Ectodermal cell (in vitro differentiated cells): ENCODE measurements around the gene TNFRSF4.

Experiments
- H3K27ac ChIP-seq: 2 replicates; pipeline ENCODE4 v1.7.0; 2013; ENCODE audit warnings: mild to moderate bottlenecking, low read depth, low read length; ENCODE audit not compliant: insufficient read depth, poor library complexity, severe bottlenecking
- H3K27me3 ChIP-seq: 2 replicates; pipeline ENCODE4 v1.7.0; 2013; ENCODE audit warnings: mild to moderate bottlenecking, low read length; ENCODE audit not compliant: insufficient read depth, control insufficient read depth, poor library complexity, severe bottlenecking
- H3K36me3 ChIP-seq: one replicate; pipeline ENCODE4 v1.7.0; 2013; ENCODE audit warnings: low read length; ENCODE audit not compliant: control insufficient read depth, insufficient read depth
- H3K4me1 ChIP-seq: one replicate; pipeline ENCODE4 v1.7.0; 2013; ENCODE audit warnings: low read length; ENCODE audit not compliant: control insufficient read depth, insufficient read depth
- H3K4me3 ChIP-seq: 2 replicates; pipeline ENCODE4 v1.7.0; 2013; ENCODE audit warnings: low read depth, low read length, control low read depth; ENCODE audit not compliant: insufficient read depth
- H3K9me3 ChIP-seq: 2 replicates; pipeline ENCODE4 v1.7.0; 2013; ENCODE audit warnings: mild to moderate bottlenecking, low read length, moderate library complexity; ENCODE audit not compliant: control insufficient read depth
- WGBS, 2 experiments: methylation state at CpG; one replicate each; pipeline ENCODE4 v1.1.7; 2013; ENCODE audit warnings: missing lambda C conversion rate in 2 of 2; 5-methylcytosine and 5-hydroxymethylcytosine counted together

TNFRSF4 gene

DNA sequence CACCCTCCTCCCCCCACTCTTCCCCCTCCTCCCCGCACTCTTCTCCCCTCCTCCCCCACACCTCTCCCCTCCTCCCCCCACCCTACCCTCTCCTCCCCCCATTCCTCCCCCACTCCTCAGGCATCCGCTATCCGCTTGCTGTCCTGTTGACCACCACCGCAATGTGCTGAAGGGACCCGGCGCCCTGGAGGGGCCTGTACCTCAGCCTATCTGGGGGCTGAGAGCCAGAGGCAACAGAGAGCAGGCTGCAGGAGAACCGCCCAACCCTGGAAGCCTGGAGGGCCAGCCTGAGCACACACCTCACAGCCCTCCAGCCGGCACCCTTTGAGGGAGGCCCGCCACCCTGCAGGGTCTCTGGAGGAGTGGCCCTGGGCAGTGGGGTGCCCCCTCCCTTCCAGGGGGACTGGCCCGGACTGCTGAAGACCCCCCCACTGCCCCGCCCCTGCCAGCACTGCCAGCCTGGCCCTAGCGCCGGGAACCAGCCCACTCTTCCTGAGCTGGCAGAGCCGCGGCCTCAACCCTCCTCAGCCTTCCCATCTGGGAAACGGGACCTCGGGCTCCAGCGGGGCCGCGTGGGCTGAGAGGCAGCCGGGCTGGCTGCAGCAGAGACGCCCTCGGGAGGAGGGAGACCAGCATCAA, 31.3 kb upstream of the TNFRSF4 start:
- Histone ChIP-seq H3K27ac (no peak overlapping the region), H3K27me3 (peaks cover 25% of the 10 kb centered on the region), H3K4me3 (no peak overlapping the region), H3K9me3 (no peaks in the 10 kb centered on the region), H3K36me3 (no peaks in the 10 kb centered on the region), H3K4me1 (peaks cover under 1% of the 10 kb centered on the region)
- WGBS, 2 experiments: 85 to 90% methylated on average over 22 of the region's 23 CpGs

- Histone ChIP-seq H3K36me3 (no peaks in the 10 kb centered on the region), H3K27ac (no peak overlapping the region), H3K27me3 (peaks cover 25% of the 10 kb centered on the region), H3K4me1 (peaks cover 10% of the 10 kb centered on the region), H3K9me3 (no peaks in the 10 kb centered on the region), H3K4me3 (no peak overlapping the region)
- 87 to 89% methylated on average over 30 of the region's 30 CpGs for WGBS, 2 experiments
Observed at GRCh38 chr1:1244192-1244811, 30.3 kb upstream of the TNFRSF4 start.

DNA sequence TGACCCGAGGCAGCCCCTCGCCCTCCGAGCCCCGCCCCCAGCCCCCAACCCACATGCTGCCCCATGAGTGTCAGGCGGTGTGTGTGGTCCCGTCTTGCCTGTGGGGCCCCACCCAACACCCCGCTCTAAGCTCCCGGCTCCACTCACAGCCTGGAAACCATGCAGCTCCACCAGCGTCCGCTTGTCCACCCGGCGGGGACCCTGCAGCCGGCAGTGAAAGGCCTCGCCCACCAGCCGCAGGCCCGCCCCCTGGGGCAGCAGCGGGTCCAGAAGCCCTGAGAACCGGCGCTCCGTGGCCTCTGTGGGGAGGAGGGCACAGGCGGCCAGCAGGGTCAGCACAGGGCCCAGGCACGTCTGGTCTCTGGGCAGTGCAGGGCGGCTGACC, 29.8 kb upstream of the TNFRSF4 start:
- Histone ChIP-seq H3K27me3 (peaks cover 25% of the 10 kb centered on the region), H3K4me3 (no peak overlapping the region), H3K36me3 (no peaks in the 10 kb centered on the region), H3K27ac (no peak overlapping the region), H3K9me3 (no peaks in the 10 kb centered on the region), H3K4me1 (peaks cover 11% of the 10 kb centered on the region)
- 76 to 79% methylated on average over 23 of the region's 23 CpGs for WGBS, 2 experiments

DNA sequence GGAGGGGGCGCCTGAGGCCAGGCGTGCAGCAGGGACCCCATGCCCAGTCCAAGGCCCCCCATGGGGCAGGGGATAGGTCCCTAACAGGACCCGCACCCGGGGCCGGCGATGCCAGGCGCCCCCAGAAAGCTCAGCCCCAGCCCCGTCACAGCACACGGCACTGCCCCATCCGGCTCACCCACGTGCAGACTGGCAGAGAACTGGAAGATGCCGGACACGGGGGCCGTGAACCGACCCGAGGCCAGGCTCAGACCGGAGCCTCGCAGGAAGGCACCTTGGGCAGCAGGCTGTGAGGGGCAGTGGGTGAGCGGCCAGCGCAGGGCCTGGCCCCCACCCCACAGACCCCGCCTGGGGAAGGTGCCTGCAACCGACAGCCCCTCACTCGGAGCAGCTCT, 29.3 kb upstream of the TNFRSF4 start:
- WGBS, 2 experiments: 95% methylated on average over 23 of the region's 23 CpGs
- Histone ChIP-seq H3K4me3 (no peak overlapping the region), H3K36me3 (no peaks in the 10 kb centered on the region), H3K27ac (no peak overlapping the region), H3K4me1 (peaks cover 11% of the 10 kb centered on the region), H3K27me3 (peaks cover 25% of the 10 kb centered on the region), H3K9me3 (no peaks in the 10 kb centered on the region)

- H3K27me3 ChIP-seq: peaks cover 22% of the 10 kb centered on the region
- peaks cover 11% of the 10 kb centered on the region for H3K4me1 ChIP-seq
- no peak overlapping the region for H3K27ac ChIP-seq
- 93 to 94% methylated on average over 40 to 41 of the region's 41 CpGs for WGBS, 2 experiments
- no peaks in the 10 kb centered on the region for H3K9me3 ChIP-seq
- H3K4me3 ChIP-seq: no peak overlapping the region
- H3K36me3 ChIP-seq: no peaks in the 10 kb centered on the region
Observed at GRCh38 chr1:1242461-1243265, 28.7 kb upstream of the TNFRSF4 start.

DNA sequence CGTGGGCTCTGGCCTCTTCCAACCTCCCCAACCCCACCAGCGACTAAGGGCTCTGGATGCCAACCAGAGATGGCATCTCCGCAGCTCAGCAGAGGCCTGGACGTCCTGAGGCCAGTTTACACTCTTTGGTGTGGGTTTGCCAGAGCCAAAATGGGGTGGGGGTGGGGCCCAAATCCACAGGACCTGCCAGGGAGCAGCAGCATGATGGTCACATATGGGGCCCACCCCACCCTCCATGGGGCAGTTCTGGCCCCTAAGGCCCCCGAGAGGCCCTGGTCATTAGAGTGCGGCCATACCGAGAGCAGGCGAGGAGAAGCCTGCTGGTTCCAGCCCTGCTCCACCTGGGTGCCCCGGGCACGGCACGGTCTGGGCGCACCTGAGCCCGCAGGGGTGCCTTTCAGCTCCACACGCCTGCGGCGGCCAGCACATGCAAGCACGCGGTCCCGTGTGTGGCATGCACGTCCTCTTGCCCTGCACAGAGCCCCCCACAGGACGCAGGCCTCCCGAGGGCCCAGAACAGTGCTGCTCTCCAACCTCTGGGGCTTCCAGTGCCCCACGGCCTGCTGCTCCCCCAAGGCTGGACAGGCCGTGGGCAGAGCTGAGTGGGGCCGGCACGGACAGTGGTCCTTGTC, 27.8 kb upstream of the TNFRSF4 start:
- Histone ChIP-seq H3K27ac (no peak overlapping the region), H3K4me1 (peaks cover 14% of the 10 kb centered on the region), H3K9me3 (no peaks in the 10 kb centered on the region), H3K27me3 (peaks cover 13% of the 10 kb centered on the region), H3K36me3 (no peaks in the 10 kb centered on the region), H3K4me3 (no peak overlapping the region)
- 93 to 95% methylated on average over 26 of the region's 26 CpGs for WGBS, 2 experiments

- H3K27ac ChIP-seq: no peak overlapping the region
- H3K27me3 ChIP-seq: peaks cover 6% of the 10 kb centered on the region
- no peaks in the 10 kb centered on the region for H3K36me3 ChIP-seq
- peaks cover 17% of the 10 kb centered on the region for H3K4me1 ChIP-seq
- no peaks in the 10 kb centered on the region for H3K9me3 ChIP-seq
- no peak overlapping the region for H3K4me3 ChIP-seq
- WGBS, 2 experiments: 88% methylated on average over 23 of the region's 23 CpGs
Observed at GRCh38 chr1:1240822-1241587, 27.1 kb upstream of the TNFRSF4 start.

GRCh38 chr1:1240348-1240732, 26.4 kb upstream of the TNFRSF4 start:
- H3K27me3 ChIP-seq: no peaks in the 10 kb centered on the region
- peaks cover 17% of the 10 kb centered on the region for H3K4me1 ChIP-seq
- no peaks in the 10 kb centered on the region for H3K9me3 ChIP-seq
- H3K36me3 ChIP-seq: no peaks in the 10 kb centered on the region
- no peak overlapping the region for H3K27ac ChIP-seq
- no peak overlapping the region for H3K4me3 ChIP-seq
- 88 to 91% methylated on average over 5 to 6 of the region's 11 CpGs for WGBS, 2 experiments

DNA sequence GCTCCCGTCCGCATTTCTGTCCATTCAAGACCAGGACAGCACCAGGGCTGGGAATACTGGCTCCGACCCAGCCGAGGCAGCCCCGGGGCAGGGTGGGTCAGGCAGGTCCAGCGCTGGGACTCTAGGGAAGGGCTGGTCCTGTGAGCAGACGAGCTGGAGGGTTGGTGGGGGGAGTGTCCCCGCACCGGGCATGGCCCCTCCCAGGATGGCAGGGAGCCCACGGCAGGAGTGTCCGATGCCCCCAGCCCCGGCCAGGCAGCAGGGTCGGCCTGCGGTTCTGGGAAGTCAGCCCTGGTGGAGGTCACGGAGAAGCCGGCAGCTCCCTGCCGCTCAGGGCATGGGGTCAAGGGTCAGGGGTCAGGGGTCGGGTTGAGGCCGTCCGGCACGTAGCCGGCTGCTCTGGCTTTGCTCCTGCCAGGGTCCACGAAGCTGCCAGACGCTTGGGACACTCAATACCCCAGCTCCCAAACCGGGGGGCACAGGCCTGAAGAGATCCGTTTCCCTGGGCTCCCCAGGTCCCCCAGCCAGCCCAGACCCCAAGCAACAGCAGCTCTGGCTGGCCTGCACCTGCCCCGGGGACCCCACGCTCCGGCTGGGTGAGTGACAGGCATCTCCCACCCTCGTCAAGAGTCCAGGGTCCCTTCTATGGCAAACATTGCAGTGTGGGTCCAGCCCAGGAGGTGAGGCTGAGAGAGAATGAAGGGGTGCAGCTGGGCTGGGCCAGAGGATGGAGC, 25.8 kb upstream of the TNFRSF4 start:
- Histone ChIP-seq H3K36me3 (no peaks in the 10 kb centered on the region), H3K27ac (no peak overlapping the region)
- 84 to 86% methylated on average over 30 of the region's 30 CpGs for WGBS, 2 experiments

More for the DNA sequence above, 25.8 kb upstream of the TNFRSF4 start:
- Histone ChIP-seq H3K4me3 (no peak overlapping the region), H3K4me1 (peaks cover 17% of the 10 kb centered on the region), H3K9me3 (no peaks in the 10 kb centered on the region), H3K27me3 (no peaks in the 10 kb centered on the region)
